Smooth muscle cell (in vitro differentiated cells): ENCODE data around the gene CPZ. TPM values are rescaled to one million over a fixed set of nuclear protein-coding genes. Genes with fewer than 3 reads are reported as not detected.

ENCODE experiments used
- DNase-seq: peaks from one replicate; lab custom pipeline; 2025; ENCODE audit not compliant: unreplicated experiment; lab: John Stamatoyannopoulos, UW
- H2AFZ ChIP-seq: fragments of 200-600 bp; sonication (generic); 2 replicates; pipeline ENCODE4 v1.6.0; 2016; ENCODE audit warnings: antibody characterized with exemption, low read depth, mild to moderate bottlenecking
- H3F3A ChIP-seq: fragments of 200-600 bp; sonication (generic); 2 replicates; pipeline ENCODE4 v1.6.0; 2017; ENCODE audit warnings: antibody characterized with exemption, low read depth
- H3K27ac ChIP-seq: fragments of 200-600 bp; sonication (generic); 2 replicates; pipeline ENCODE4 v1.5.1; 2016; ENCODE audit warnings: low read depth, mild to moderate bottlenecking
- H3K27me3 ChIP-seq: fragments of 200-600 bp; sonication (generic); 2 replicates; pipeline ENCODE4 v1.6.1; 2016; ENCODE audit warnings: low read depth, mild to moderate bottlenecking
- H3K36me3 ChIP-seq: fragments of 200-600 bp; sonication (generic); 2 replicates; pipeline ENCODE4 v1.5.1; 2016; ENCODE audit warnings: low read depth
- H3K4me1 ChIP-seq: fragments of 200-600 bp; sonication (generic); 2 replicates; pipeline ENCODE4 v1.5.1; 2016; ENCODE audit warnings: low read depth
- H3K4me2 ChIP-seq: fragments of 200-600 bp; sonication (generic); 2 replicates; pipeline ENCODE4 v1.6.0; 2016; ENCODE audit warnings: mild to moderate bottlenecking
- H3K4me3 ChIP-seq: fragments of 200-600 bp; sonication (generic); 2 replicates; pipeline ENCODE4 v1.5.1; 2016; ENCODE audit warnings: mild to moderate bottlenecking
- H3K79me2 ChIP-seq: fragments of 200-600 bp; sonication (generic); 2 replicates; pipeline ENCODE4 v1.6.0; 2016; ENCODE audit warnings: low read depth, mild to moderate bottlenecking
- H3K9ac ChIP-seq: fragments of 200-600 bp; sonication (generic); 2 replicates; pipeline ENCODE4 v1.6.0; 2016; ENCODE audit warnings: low read depth
- H3K9me3 ChIP-seq: fragments of 200-600 bp; sonication (generic); replicated peaks from 2 replicates; pipeline ENCODE4 v1.5.1; 2016; ENCODE audit warnings: low read depth
- H4K20me1 ChIP-seq: fragments of 200-600 bp; sonication (generic); 2 replicates; pipeline ENCODE4 v1.6.0; 2016; ENCODE audit warnings: low read depth
- WGBS: methylation state at CpG from one replicate; pipeline ENCODE4 v1.1.7; 2016; ENCODE audit warnings: low lambda C conversion rate; 5-methylcytosine and 5-hydroxymethylcytosine counted together
- polyA plus RNA-seq: library from polyadenylated mRNA; unstranded; fragments of >200 nt; fragmentation: Nextera tagmentation; extraction: Ambion mirVana; gene quantifications from 2 replicates; pipeline ENCODE4 v1.2.1, GENCODE V29; 2016
- total RNA-seq: library from RNA; depleted of rRNA; stranded (reverse); fragments of >200 nt; gene quantifications from 2 replicates; pipeline ENCODE4 v1.2.3, GENCODE V29; 2014
- TF ChIP-seq, protein P1 (sequence below): fragments of 200-600 bp; sonication (generic); IDR thresholded peaks from 2 replicates; pipeline ENCODE4 v1.5.1; 2017; ENCODE audit warnings: borderline replicate concordance, mild to moderate bottlenecking, antibody characterized with exemption; ENCODE audit not compliant: insufficient read depth, poor library complexity, severe bottlenecking

Gene CPZ
- total and polyA plus RNA-seq, 2 experiments from 2014 or later: 12.0 to 35.9 TPM

DNA sequence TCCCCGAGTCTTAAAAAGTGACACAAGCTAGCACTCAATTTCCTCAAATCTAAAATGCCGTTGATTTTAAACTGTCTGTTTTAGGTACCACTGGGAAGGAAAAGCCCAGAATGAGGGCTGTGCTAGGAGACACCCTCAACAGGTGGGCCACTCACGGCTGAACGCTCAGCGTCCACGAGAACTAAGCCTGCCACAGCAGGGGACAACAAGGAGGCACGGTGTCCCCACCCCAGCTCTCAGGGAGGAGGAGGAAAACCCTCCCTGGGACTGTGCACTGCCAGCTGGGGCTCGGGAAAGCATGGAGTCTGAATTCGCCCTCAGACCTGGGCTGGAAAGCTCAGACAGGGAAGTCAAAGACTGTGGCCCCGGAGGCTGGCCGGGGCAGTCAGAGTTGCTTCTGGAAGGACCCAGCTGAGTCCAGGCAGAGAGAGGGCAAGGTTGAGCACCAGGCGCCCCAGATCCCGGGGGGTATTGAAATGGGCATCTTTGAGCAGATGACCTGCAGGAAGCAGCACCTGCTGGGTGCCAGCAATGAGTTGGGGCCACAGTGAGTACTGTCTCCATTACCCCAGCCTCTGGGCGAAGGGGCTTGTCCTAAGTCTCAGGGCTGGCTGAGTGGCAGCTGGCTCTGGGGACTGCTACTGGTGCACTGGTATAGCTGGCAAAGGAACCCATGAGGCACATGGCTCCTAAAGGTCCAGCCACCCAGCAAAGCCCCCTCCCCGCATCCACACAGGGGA, 769 bp upstream of the CPZ start:
- Histone ChIP-seq H3K4me1 (peaks cover 10% of the 10 kb centered on the region), H3K36me3 (no peaks in the 10 kb centered on the region), H4K20me1 (peaks cover 10% of the 10 kb centered on the region), H3K9ac (no peak overlapping the region), H3K79me2 (no peaks in the 10 kb centered on the region), H3K4me3 (no peak overlapping the region), H3K9me3 (no peaks in the 10 kb centered on the region), H2AFZ (no peak overlapping the region), H3K27me3 (no peaks in the 10 kb centered on the region), H3F3A (no peaks in the 10 kb centered on the region), H3K4me2 (peak overlapping the region; percentile 94), H3K27ac (no peak overlapping the region)
- no peak for DNase-seq
- 78% methylated on average over 15 of the region's 15 CpGs for WGBS
- TF ChIP-seq, protein P1, sequence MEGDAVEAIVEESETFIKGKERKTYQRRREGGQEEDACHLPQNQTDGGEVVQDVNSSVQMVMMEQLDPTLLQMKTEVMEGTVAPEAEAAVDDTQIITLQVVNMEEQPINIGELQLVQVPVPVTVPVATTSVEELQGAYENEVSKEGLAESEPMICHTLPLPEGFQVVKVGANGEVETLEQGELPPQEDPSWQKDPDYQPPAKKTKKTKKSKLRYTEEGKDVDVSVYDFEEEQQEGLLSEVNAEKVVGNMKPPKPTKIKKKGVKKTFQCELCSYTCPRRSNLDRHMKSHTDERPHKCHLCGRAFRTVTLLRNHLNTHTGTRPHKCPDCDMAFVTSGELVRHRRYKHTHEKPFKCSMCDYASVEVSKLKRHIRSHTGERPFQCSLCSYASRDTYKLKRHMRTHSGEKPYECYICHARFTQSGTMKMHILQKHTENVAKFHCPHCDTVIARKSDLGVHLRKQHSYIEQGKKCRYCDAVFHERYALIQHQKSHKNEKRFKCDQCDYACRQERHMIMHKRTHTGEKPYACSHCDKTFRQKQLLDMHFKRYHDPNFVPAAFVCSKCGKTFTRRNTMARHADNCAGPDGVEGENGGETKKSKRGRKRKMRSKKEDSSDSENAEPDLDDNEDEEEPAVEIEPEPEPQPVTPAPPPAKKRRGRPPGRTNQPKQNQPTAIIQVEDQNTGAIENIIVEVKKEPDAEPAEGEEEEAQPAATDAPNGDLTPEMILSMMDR: no peak

DNA sequence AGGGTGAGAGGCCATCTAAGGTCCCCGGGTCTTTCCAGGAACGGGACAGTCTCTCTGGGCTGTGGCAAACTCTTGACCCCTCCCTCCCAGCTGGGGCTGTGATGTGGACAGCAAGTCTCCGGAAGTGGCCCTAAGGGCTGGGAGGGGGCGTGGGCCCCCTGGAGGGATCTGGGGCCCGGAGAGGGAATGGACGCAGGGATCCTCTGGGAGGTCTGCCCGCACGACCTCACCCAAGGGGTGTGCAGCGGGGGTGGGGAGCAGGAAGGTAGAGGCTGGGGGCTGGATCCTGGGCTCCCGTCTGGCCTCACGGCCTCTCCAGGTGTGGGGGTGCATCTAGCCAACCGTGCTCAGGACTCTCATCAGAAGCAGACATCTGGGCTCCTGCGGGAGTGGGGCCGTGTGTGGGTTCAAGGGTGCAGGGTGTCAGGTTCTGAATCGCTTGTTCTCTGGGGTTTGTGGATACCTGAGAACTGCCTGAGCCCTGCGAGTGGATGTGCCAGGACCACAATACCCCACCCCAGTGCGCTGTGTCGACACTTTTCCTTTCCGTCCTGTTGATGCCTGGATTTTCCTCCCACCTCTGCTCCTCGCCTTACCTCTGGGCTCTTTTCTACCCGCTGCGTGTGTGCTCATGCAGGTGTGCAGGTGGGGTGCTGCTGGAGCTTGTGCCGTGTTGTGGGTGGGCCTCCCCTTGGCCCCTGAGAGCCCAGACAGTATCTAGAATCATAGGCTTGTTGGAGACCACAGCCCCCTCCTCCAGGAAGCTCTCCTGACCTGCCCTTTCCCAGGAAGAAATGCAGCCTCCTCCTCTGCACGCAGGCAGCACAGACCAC, 915 bp downstream of the CPZ start:
- H3K36me3 ChIP-seq: no peaks in the 10 kb centered on the region
- TF ChIP-seq, protein P1: no peak
- peaks cover 10% of the 10 kb centered on the region for H3K4me1 ChIP-seq
- no peak overlapping the region for H3K9ac ChIP-seq
- peaks cover 13% of the 10 kb centered on the region for H4K20me1 ChIP-seq
- peak overlapping the region; percentile 58 for H3K4me3 ChIP-seq
- H2AFZ ChIP-seq: peak overlapping the region; percentile 69
- H3K4me2 ChIP-seq: peak overlapping the region; percentile 94
- no peaks in the 10 kb centered on the region for H3F3A ChIP-seq
- no peaks in the 10 kb centered on the region for H3K27me3 ChIP-seq
- WGBS: 38% methylated on average over 24 of the region's 24 CpGs
- no peaks in the 10 kb centered on the region for H3K9me3 ChIP-seq
- no peak overlapping the region for H3K27ac ChIP-seq
- no peaks in the 10 kb centered on the region for H3K79me2 ChIP-seq
- no peak for DNase-seq

DNA sequence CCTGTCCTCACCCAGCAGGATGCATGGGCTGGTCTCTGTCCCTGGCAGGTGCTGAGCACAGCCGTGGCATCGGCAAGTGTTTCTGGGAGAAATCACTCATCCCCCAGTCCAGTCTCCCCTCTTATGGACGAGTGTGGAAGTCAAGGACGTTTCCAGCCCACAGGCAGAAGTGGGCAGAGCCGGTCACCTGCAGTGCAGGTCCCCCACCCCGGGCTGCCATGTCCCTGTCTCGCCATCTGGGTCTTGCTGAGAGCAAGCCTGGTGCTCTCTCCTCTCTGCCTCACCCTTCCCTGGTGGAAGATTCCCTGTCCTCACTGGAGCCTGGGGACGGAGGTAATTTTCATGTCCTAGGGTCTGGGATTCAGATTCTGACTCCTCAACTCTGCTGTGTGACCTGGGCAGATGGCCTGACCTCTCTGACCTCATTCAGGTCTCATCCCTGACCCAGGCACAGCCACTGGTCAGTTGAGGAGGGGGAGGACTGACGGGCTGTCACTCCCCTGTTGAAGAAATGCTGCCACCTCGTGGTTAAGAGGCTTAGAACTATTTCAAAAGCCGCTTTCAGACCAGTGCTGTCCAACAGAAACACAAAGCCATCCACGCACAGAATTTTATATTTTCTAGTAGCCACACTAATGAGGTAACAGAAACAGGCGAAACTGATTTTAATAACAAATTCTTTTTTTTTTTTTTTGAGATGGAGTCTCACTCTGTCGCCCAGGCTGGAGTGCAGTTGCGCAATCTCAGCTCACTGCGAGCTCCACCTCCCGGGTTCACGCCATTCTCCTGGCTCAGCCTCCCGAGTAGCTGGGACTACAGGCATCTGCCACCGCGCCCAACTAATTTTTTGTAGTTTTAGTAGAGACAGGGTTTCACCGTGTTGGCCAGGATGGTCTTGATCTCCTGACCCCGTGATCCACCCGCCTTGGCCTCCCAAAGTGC, 1.8 kb downstream of the CPZ start:
- TF ChIP-seq, protein P1: peak; percentile 82
- Histone ChIP-seq H2AFZ (no peak overlapping the region), H3K9me3 (no peaks in the 10 kb centered on the region), H3K27me3 (no peaks in the 10 kb centered on the region), H3K79me2 (no peaks in the 10 kb centered on the region), H3K4me1 (peaks cover 10% of the 10 kb centered on the region), H3K9ac (no peak overlapping the region), H3F3A (no peaks in the 10 kb centered on the region), H3K27ac (no peak overlapping the region), H3K36me3 (no peaks in the 10 kb centered on the region), H3K4me2 (no peak overlapping the region), H4K20me1 (peaks cover 15% of the 10 kb centered on the region), H3K4me3 (no peak overlapping the region)
- 60% methylated on average over 24 of the region's 24 CpGs for WGBS
- no peak for DNase-seq
